ENCODE measurements around the gene RPUSD4. TPM values are rescaled to one million over a fixed set of nuclear protein-coding genes. Genes with fewer than 3 reads are reported as not detected.

The RPUSD4 gene
- total RNA-seq, 1 experiment from 2014 or later, result 42.9 TPM

DNA sequence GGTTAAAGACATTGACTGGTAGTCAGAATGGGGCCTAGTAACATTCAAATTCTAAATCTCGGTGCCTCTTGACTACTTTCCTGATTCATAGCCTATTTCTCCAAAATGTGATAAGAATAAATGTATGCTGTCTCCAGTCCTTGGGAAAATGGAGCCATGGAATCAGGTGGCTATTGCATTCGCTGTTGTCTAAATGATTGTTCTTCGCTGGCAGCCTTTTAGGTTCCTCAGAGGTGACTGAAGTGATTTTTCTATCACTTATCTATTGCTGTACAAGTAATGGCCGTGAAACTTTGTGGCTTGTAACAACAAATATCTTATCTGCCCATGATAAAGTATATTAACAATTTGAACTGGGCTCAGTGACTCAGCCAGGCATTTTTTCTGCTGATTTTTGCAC, 41.8 kb upstream of the RPUSD4 start:
- Histone ChIP-seq H3K27me3 (ENCODE audit: insufficient read depth, low read length) (no peaks in the 10 kb centered on the region; the same call in 1 of the 2 replicates), H4K8ac (replicated peaks; ENCODE audit: insufficient read length, low read depth, low read length) (no peak overlapping the region), H3K23me2 (ENCODE audit: insufficient read length, low read depth, low read length, poor library complexity, severe bottlenecking) (no peaks in the 10 kb centered on the region), H3K27ac (ENCODE audit: insufficient read length, low read depth, low read length) (no peak overlapping the region), H3K14ac (ENCODE audit: insufficient read depth, low read length) (no peak overlapping the region), H4K20me1 (ENCODE audit: control insufficient read depth, insufficient read depth, insufficient read length) (no peaks in the 10 kb centered on the region), H3K9me3 (ENCODE audit: control insufficient read depth, low read depth, low read length) (no peaks in the 10 kb centered on the region), H4K5ac (ENCODE audit: insufficient read length, low read depth, low read length) (no peak overlapping the region), H2BK20ac (ENCODE audit: low read depth, low read length, poor library complexity, severe bottlenecking) (no peak overlapping the region), H3K4me1 (ENCODE audit: insufficient read depth, low read length) (no peaks in the 10 kb centered on the region), H3K79me1 (ENCODE audit: insufficient read depth, low read depth, low read length, poor library complexity, severe bottlenecking) (no peaks in the 10 kb centered on the region), H3K18ac (ENCODE audit: insufficient read length, low read depth, low read length) (no peak overlapping the region), H3T11ph (ENCODE audit: low read length) (no peak overlapping the region), H3K56ac (ENCODE audit: insufficient read length, low read depth, low read length) (no peak overlapping the region), H2BK15ac (ENCODE audit: low read depth, low read length) (no peak overlapping the region), H3K23ac (ENCODE audit: insufficient read length, low read depth, low read length) (no peak overlapping the region), H2AFZ (ENCODE audit: low read length) (no peak overlapping the region), H3K9ac (ENCODE audit: extremely low read depth, insufficient read length, low read length) (no peak overlapping the region), H2AK5ac (ENCODE audit: insufficient read length, low read length) (no peak overlapping the region), H3K4me2 (ENCODE audit: insufficient read depth, insufficient read length, low read length) (no peak overlapping the region), H4K91ac (ENCODE audit: insufficient read length, low read depth, low read length) (no peak overlapping the region), H3K4ac (ENCODE audit: low read depth, low read length) (no peak overlapping the region), H2BK5ac (ENCODE audit: insufficient read length, low read length) (no peak overlapping the region), H2BK12ac (ENCODE audit: insufficient read length, low read depth, low read length) (no peak overlapping the region), H2BK120ac (ENCODE audit: low read depth, low read length, poor library complexity, severe bottlenecking) (no peak overlapping the region), H3K79me2 (ENCODE audit: insufficient read depth, low read length) (no peaks in the 10 kb centered on the region)
- DNase-seq, result no peak
- Mint-ChIP-seq H3K4me3 (no peak overlapping the region), H3K36me3 (ENCODE audit: insufficient read depth in 1 of 3, low read depth in 3 of 3) (peaks cover 14 to 61% (median 48%) of the 10 kb centered on the region in 3 experiments), H3K4me1 (no peaks in the 10 kb centered on the region), H3K27ac (no peak overlapping the region; a peak in 1 of 7 replicates), H3K9me3 (no peaks in the 10 kb centered on the region), H3K27me3 (ENCODE audit: low read depth) (no peaks in the 10 kb centered on the region)
- WGBS (ENCODE audit: extremely low coverage, insufficient read length, low lambda C conversion rate), result no CpG with 5 or more reads among the region's 4 CpGs
- TF ChIP-seq, protein P1, sequence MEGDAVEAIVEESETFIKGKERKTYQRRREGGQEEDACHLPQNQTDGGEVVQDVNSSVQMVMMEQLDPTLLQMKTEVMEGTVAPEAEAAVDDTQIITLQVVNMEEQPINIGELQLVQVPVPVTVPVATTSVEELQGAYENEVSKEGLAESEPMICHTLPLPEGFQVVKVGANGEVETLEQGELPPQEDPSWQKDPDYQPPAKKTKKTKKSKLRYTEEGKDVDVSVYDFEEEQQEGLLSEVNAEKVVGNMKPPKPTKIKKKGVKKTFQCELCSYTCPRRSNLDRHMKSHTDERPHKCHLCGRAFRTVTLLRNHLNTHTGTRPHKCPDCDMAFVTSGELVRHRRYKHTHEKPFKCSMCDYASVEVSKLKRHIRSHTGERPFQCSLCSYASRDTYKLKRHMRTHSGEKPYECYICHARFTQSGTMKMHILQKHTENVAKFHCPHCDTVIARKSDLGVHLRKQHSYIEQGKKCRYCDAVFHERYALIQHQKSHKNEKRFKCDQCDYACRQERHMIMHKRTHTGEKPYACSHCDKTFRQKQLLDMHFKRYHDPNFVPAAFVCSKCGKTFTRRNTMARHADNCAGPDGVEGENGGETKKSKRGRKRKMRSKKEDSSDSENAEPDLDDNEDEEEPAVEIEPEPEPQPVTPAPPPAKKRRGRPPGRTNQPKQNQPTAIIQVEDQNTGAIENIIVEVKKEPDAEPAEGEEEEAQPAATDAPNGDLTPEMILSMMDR (conservative IDR thresholded peaks at IDR 0.05), result no peak
